ENCODE data around the gene LDAH. TPM values are rescaled to one million over a fixed set of nuclear protein-coding genes. Genes with fewer than 3 reads are reported as not detected.

Gene LDAH
- total RNA-seq, 1 experiment from 2014 or later, result 27.4 TPM

- TF ChIP-seq CTCF (conservative IDR thresholded peaks at IDR 0.05; ENCODE audit: low read depth, low read length), result no peak
- TF ChIP-seq EZH2 (IDR thresholded peaks at IDR 0.05; ENCODE audit: borderline replicate concordance, low read depth, low read length, poor library complexity, severe bottlenecking), result no peak
- ChIA-PET POLR2A (ENCODE audit: low non-redundant PET) (interaction anchor here (0.7 kb wide), 1 partner anchor 617 kb away, joined by 3 read pairs; no protein-coding TSS in a partner anchor), CTCF (no interaction called here)
- Histone ChIP-seq H3K9me3 (ENCODE audit: low read depth, low read length, poor library complexity, severe bottlenecking) (no peaks in the 10 kb centered on the region), H3K27ac (ENCODE audit: low read depth, low read length, poor library complexity, severe bottlenecking) (no peak overlapping the region), H3K27me3 (replicated peaks; ENCODE audit: insufficient read depth, low read depth, low read length, poor library complexity) (no peaks in the 10 kb centered on the region), H3K36me3 (ENCODE audit: insufficient read depth, low read length, poor library complexity, severe bottlenecking) (no peaks in the 10 kb centered on the region), H3K4me1 (ENCODE audit: insufficient read depth, low read length, poor library complexity, severe bottlenecking) (no peaks in the 10 kb centered on the region), H3K4me3 (ENCODE audit: low read depth, low read length, poor library complexity, severe bottlenecking) (no peak overlapping the region)
- BruUV-seq (replicated peaks), result no TSS peak
- intact Hi-C loops (cut with micrococcal nuclease; ENCODE audit: unreplicated experiment), result no loop called here
- DNase-seq (ENCODE audit: low spot score), result no peak
Measured at GRCh38 chr2:20637147-20637546, 185.8 kb downstream of the LDAH start.

GRCh38 chr2:20635675-20636584, 187.0 kb downstream of the LDAH start:
- intact Hi-C loops (cut with micrococcal nuclease; ENCODE audit: unreplicated experiment), result loop anchor here (1.0 kb wide), 1 partner anchor 193 kb away; no protein-coding TSS in a partner anchor
- peak; percentile 86 for DNase-seq (ENCODE audit: low spot score)
- TF ChIP-seq EZH2 (IDR thresholded peaks at IDR 0.05; ENCODE audit: borderline replicate concordance, low read depth, low read length, poor library complexity, severe bottlenecking) (no peak), CTCF (conservative IDR thresholded peaks at IDR 0.05; ENCODE audit: low read depth, low read length) (peak; percentile 98)
- Histone ChIP-seq H3K4me3 (ENCODE audit: low read depth, low read length, poor library complexity, severe bottlenecking) (no peak overlapping the region), H3K27me3 (replicated peaks; ENCODE audit: insufficient read depth, low read depth, low read length, poor library complexity) (no peaks in the 10 kb centered on the region), H3K27ac (ENCODE audit: low read depth, low read length, poor library complexity, severe bottlenecking) (no peak overlapping the region), H3K9me3 (ENCODE audit: low read depth, low read length, poor library complexity, severe bottlenecking) (no peaks in the 10 kb centered on the region), H3K36me3 (ENCODE audit: insufficient read depth, low read length, poor library complexity, severe bottlenecking) (no peaks in the 10 kb centered on the region), H3K4me1 (ENCODE audit: insufficient read depth, low read length, poor library complexity, severe bottlenecking) (no peaks in the 10 kb centered on the region)
- POLR2A ChIA-PET (ENCODE audit: low non-redundant PET), result interaction anchor here (1.3 kb wide), 1 partner anchor 189 kb away, joined by 3 read pairs; the partner anchor contains the start of gene RHOB
- BruUV-seq (replicated peaks), result no TSS peak
- CTCF ChIA-PET, result interaction anchor here (0.5 to 1.4 kb wide), 8 partner anchors 70 to 224 kb away, joined by 3 to 13 read pairs (median 4); partner anchors contain the start of gene RHOB

GRCh38 chr2:20635113-20635510, 187.8 kb downstream of the LDAH start:
- intact Hi-C loops (cut with micrococcal nuclease; ENCODE audit: unreplicated experiment), result loop anchor here (1.0 kb wide), 1 partner anchor 192 kb away; no protein-coding TSS in a partner anchor
- H3K27ac ChIP-seq (ENCODE audit: low read depth, low read length, poor library complexity, severe bottlenecking), result no peak overlapping the region
- H3K4me1 ChIP-seq (ENCODE audit: insufficient read depth, low read length, poor library complexity, severe bottlenecking), result peaks cover under 1% of the 10 kb centered on the region
- POLR2A ChIA-PET (ENCODE audit: low non-redundant PET), result interaction anchor here (1.3 kb wide), 1 partner anchor 189 kb away, joined by 3 read pairs; the partner anchor contains the start of gene RHOB
- H3K27me3 ChIP-seq (replicated peaks; ENCODE audit: insufficient read depth, low read depth, low read length, poor library complexity), result no peaks in the 10 kb centered on the region
- H3K9me3 ChIP-seq (ENCODE audit: low read depth, low read length, poor library complexity, severe bottlenecking), result no peaks in the 10 kb centered on the region
- TF ChIP-seq CTCF (conservative IDR thresholded peaks at IDR 0.05; ENCODE audit: low read depth, low read length) (no peak), EZH2 (IDR thresholded peaks at IDR 0.05; ENCODE audit: borderline replicate concordance, low read depth, low read length, poor library complexity, severe bottlenecking) (no peak)
- CTCF ChIA-PET, result interaction anchor here (0.5 to 1.5 kb wide), 4 partner anchors 190 to 223 kb away, joined by 3 to 7 read pairs (median 4); no protein-coding TSS in a partner anchor
- DNase-seq (ENCODE audit: low spot score), result no peak
- no peak overlapping the region for H3K4me3 ChIP-seq (ENCODE audit: low read depth, low read length, poor library complexity, severe bottlenecking)
- H3K36me3 ChIP-seq (ENCODE audit: insufficient read depth, low read length, poor library complexity, severe bottlenecking), result no peaks in the 10 kb centered on the region
- BruUV-seq (replicated peaks), result no TSS peak
